GM21737 (cell line): ENCODE data around the gene SEC14L5.

Experiments
- ATAC-seq: cut with Tn5 transposase; IDR thresholded peaks from one replicate; pipeline ENCODE4 v1.9.1; 2021; ENCODE audit warnings: mild to moderate bottlenecking, moderate library complexity; ENCODE audit not compliant: unreplicated experiment

SEC14L5 gene

GRCh38 chr16:4981473-4981872 is 23.3 kb downstream of the SEC14L5 start:
- ATAC-seq, result no peak

- no peak for ATAC-seq
Measured at GRCh38 chr16:4982056-4982867, 24.1 kb downstream of the SEC14L5 start.

GRCh38 chr16:4984174-4984990 is 26.3 kb downstream of the SEC14L5 start:
- ATAC-seq, result no peak

GRCh38 chr16:4987250-4987579 is 29.1 kb downstream of the SEC14L5 start:
- no peak for ATAC-seq

GRCh38 chr16:4987580-4988374 is 29.6 kb downstream of the SEC14L5 start:
- no peak for ATAC-seq

GRCh38 chr16:4988647-4989046 is 30.5 kb downstream of the SEC14L5 start:
- ATAC-seq, result no peak

- no peak for ATAC-seq
Measured at GRCh38 chr16:4989391-4990006, 31.4 kb downstream of the SEC14L5 start.

- ATAC-seq, result no peak
Measured at GRCh38 chr16:4990415-4990814, 32.3 kb downstream of the SEC14L5 start.

GRCh38 chr16:4991754-4992153 is 33.6 kb downstream of the SEC14L5 start:
- no peak for ATAC-seq

- ATAC-seq, result no peak
Measured at GRCh38 chr16:4994719-4995434, 36.7 kb downstream of the SEC14L5 start.

GRCh38 chr16:5000573-5001001 is 42.5 kb downstream of the SEC14L5 start:
- no peak for ATAC-seq

GRCh38 chr16:5001571-5001970 is 43.4 kb downstream of the SEC14L5 start:
- no peak for ATAC-seq

GRCh38 chr16:5001986-5002385 is 43.9 kb downstream of the SEC14L5 start:
- ATAC-seq, result no peak

- no peak for ATAC-seq
Measured at GRCh38 chr16:5002699-5003143, 44.6 kb downstream of the SEC14L5 start.

GRCh38 chr16:5003211-5003610 is 45.1 kb downstream of the SEC14L5 start:
- no peak for ATAC-seq

- ATAC-seq, result no peak
Measured at GRCh38 chr16:5003828-5004227, 45.7 kb downstream of the SEC14L5 start.

GRCh38 chr16:5004311-5004710 is 46.2 kb downstream of the SEC14L5 start:
- no peak for ATAC-seq

GRCh38 chr16:5005916-5006315 is 47.8 kb downstream of the SEC14L5 start:
- ATAC-seq, result no peak

GRCh38 chr16:5006348-5007193 is 48.4 kb downstream of the SEC14L5 start:
- no peak for ATAC-seq
